ENCODE results near the gene EFCAB13. TPM values are rescaled to one million over a fixed set of nuclear protein-coding genes. Genes with fewer than 3 reads are reported as not detected.

EFCAB13 gene
- total and polyA plus RNA-seq, 2 of the 4 experiments (the other 2 are of a cell fraction), result 0.77 to 1.4 TPM

DNA sequence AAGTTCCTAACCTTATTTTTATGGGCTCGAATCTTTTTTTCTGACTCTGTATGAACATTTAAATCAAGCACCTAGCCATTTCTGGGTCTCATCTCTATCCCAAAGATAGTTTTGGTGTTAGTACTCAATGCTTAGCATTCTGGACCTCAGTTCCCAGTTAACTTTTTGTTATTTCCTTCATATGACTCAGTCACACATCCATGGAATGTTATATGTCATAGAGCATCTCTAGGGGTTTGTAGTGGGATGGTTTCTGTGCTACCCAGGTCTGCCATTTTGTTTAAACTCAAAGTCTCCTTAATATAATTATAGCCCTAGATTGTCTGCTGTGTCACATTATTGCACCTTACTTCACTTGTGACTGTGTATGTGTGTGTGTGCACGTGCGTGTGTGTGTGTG is 90.1 kb downstream of the EFCAB13 start:
- Histone ChIP-seq H4K5ac (ENCODE audit: low read depth, low read length) (no peak overlapping the region), H4K20me1 (ENCODE audit: insufficient read depth, low read length) (no peaks in the 10 kb centered on the region), H3K18ac (ENCODE audit: low read depth, low read length) (no peak overlapping the region), H4K91ac (ENCODE audit: insufficient read depth, low read depth, low read length) (no peak overlapping the region), H3K56ac (ENCODE audit: extremely low read depth, insufficient read depth, low read length) (no peak overlapping the region), H3K4me3 (ENCODE audit: insufficient read depth, low read depth, low read length) (no peak overlapping the region), H4K8ac (ENCODE audit: low read depth in 2 of 2, low read length in 2 of 2) (no peak overlapping the region), H2BK20ac (ENCODE audit: low read depth, low read length) (no peak overlapping the region), H3K27ac (ENCODE audit: insufficient read depth, low read length) (no peak overlapping the region), H3K9me1 (ENCODE audit: insufficient read depth, low read length) (peaks cover 2% of the 10 kb centered on the region; the same call in 1 of the 2 replicates), H2BK120ac (ENCODE audit: low read depth, low read length) (no peak overlapping the region), H2AFZ (replicated peaks; ENCODE audit: low read length, poor library complexity) (no peak overlapping the region), H3K4me1 (ENCODE audit: control insufficient read depth, insufficient read depth, low read length) (no peaks in the 10 kb centered on the region), H3K4ac (ENCODE audit: low read depth, low read length) (no peak overlapping the region), H3K27me3 (ENCODE audit: control insufficient read depth, insufficient read depth, low read length) (no peaks in the 10 kb centered on the region), H2AK9ac (replicated peaks; ENCODE audit: low read depth, low read length, poor library complexity) (no peak overlapping the region), H3K36me3 (ENCODE audit: control insufficient read depth, insufficient read depth, low read length) (no peaks in the 10 kb centered on the region), H2BK15ac (ENCODE audit: low read depth, low read length) (no peak overlapping the region), H3K9ac (ENCODE audit: low read depth, low read length) (no peak overlapping the region), H2AK5ac (ENCODE audit: low read depth, low read length) (no peak overlapping the region), H3K9me3 (ENCODE audit: control insufficient read depth, insufficient read depth, low read length) (no peaks in the 10 kb centered on the region), H3K14ac (replicated peaks; ENCODE audit: low read depth, low read length) (no peak overlapping the region), H3K23ac (ENCODE audit: low read depth, low read length) (no peak overlapping the region), H3K4me2 (ENCODE audit: low read depth, low read length) (no peak overlapping the region), H2BK5ac (ENCODE audit: low read depth, low read length, poor library complexity, severe bottlenecking) (no peak overlapping the region), H3K79me1 (ENCODE audit: low read depth in 1 of 2, low read length in 2 of 2) (no peaks in the 10 kb centered on the region)
- ChIA-PET POLR2A (ENCODE audit: unreplicated experiment) (no interaction called here), CTCF (no interaction called here)
- TF ChIP-seq, protein P1, sequence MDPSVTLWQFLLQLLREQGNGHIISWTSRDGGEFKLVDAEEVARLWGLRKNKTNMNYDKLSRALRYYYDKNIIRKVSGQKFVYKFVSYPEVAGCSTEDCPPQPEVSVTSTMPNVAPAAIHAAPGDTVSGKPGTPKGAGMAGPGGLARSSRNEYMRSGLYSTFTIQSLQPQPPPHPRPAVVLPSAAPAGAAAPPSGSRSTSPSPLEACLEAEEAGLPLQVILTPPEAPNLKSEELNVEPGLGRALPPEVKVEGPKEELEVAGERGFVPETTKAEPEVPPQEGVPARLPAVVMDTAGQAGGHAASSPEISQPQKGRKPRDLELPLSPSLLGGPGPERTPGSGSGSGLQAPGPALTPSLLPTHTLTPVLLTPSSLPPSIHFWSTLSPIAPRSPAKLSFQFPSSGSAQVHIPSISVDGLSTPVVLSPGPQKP (IDR thresholded peaks at IDR 0.05; ENCODE audit: borderline replicate concordance, low read depth, low read length), result no peak
- no peak for TF ChIP-seq RCOR1 (IDR thresholded peaks at IDR 0.05; ENCODE audit: insufficient replicate concordance, low read length)
- no peak for TF ChIP-seq CEBPB (IDR thresholded peaks at IDR 0.05; ENCODE audit: low read depth, low read length)
- no peak for TF ChIP-seq SMC3 (IDR thresholded peaks at IDR 0.05; ENCODE audit: low read depth, low read length)
- TF ChIP-seq RFX5 (IDR thresholded peaks at IDR 0.05; ENCODE audit: low read depth, low read length), result no peak
- no peak for TF ChIP-seq BHLHE40 (IDR thresholded peaks at IDR 0.05; ENCODE audit: low read depth, low read length)
- TF ChIP-seq USF2 (IDR thresholded peaks at IDR 0.05; ENCODE audit: low read depth, low read length), result no peak
- TF ChIP-seq FOS (IDR thresholded peaks at IDR 0.05; ENCODE audit: low read depth, low read length), result no peak
- BruUV-seq (replicated peaks), result no TSS peak
- in situ Hi-C loops (cut with MboI; ENCODE audit: low sequenced_read_pairs), result no loop called here
- DNase-seq, result peak; percentile 15
- WGBS, 2 experiments (ENCODE audit: extremely low coverage in 2 of 2, insufficient read length in 1 of 2), result no CpG with 5 or more reads among the region's 3 CpGs
- dilution Hi-C loops (cut with HindIII; ENCODE audit: low sequenced_read_pairs, unreplicated experiment), result no loop called here
- ATAC-seq (ENCODE audit: low read depth), result peak; percentile 64; the same call in 1 of the 2 replicates
- intact Hi-C loops (cut with micrococcal nuclease), result no loop called here

All from IMR-90 (cell line).